Activated CD4-positive, alpha-beta T cell treated with anti-CD3 and anti-CD28 coated beads, Interleukin-2, amount 10 ng/mL, durations not matched to agents 24 days and 14 days (primary cell): ENCODE data around the gene PRIM2. TPM values are rescaled to one million over a fixed set of nuclear protein-coding genes. Genes with fewer than 3 reads are reported as not detected.
"Not testable (repeated sequence)": the region's sequence is repeated elsewhere in the genome, so short reads cannot be mapped to it uniquely, and the experiment has no call there.

Experiments used
- DNase-seq: peaks from one replicate; pipeline ENCODE4 v3.0.0; 2022
- H3K27ac Mint-ChIP-seq: one replicate; pipeline ENCODE4 v1.8.0; 2022; ENCODE audit warnings: mild to moderate bottlenecking, mixed read lengths
- H3K27me3 Mint-ChIP-seq: one replicate; pipeline ENCODE4 v1.8.0; 2022; ENCODE audit warnings: mixed read lengths
- H3K36me3 Mint-ChIP-seq: one replicate; pipeline ENCODE4 v1.8.0; 2022; ENCODE audit warnings: low read depth, mild to moderate bottlenecking, mixed read lengths
- H3K4me1 Mint-ChIP-seq: one replicate; pipeline ENCODE4 v1.8.0; 2021; ENCODE audit warnings: mixed read lengths
- H3K4me3 Mint-ChIP-seq: one replicate; pipeline ENCODE4 v1.8.0; 2022; ENCODE audit warnings: mild to moderate bottlenecking, moderate library complexity, mixed read lengths
- H3K9me3 Mint-ChIP-seq: one replicate; pipeline ENCODE4 v1.8.0; 2021; ENCODE audit warnings: mixed read lengths
- intact Hi-C: fragments of 100-400 bp; cut with micrococcal nuclease; formaldehyde crosslinking; loops from one replicate; pipeline ENCODE4 v1.15.1; 2023
- total RNA-seq: library from RNA; stranded (reverse); gene quantifications from 2 replicates; pipeline ENCODE4 v1.2.3, GENCODE V29; 2022

PRIM2 gene
- total RNA-seq, 1 donor from 2014 or later, result 41.3 TPM

- intact Hi-C loops, H3K4me1 Mint-ChIP-seq, H3K9me3 Mint-ChIP-seq, H3K27me3 Mint-ChIP-seq, H3K36me3 Mint-ChIP-seq, H3K27ac Mint-ChIP-seq, DNase-seq, H3K4me3 Mint-ChIP-seq: not testable (repeated sequence)
These were observed 301.5 kb downstream of the PRIM2 start for GRCh38 chr6:57618959-57619358.

GRCh38 chr6:57631773-57632172 is 314.3 kb downstream of the PRIM2 start:
- H3K36me3 Mint-ChIP-seq, H3K27me3 Mint-ChIP-seq, H3K4me3 Mint-ChIP-seq, H3K4me1 Mint-ChIP-seq, DNase-seq, H3K9me3 Mint-ChIP-seq, intact Hi-C loops, H3K27ac Mint-ChIP-seq: not testable (repeated sequence)

- H3K4me3 Mint-ChIP-seq, intact Hi-C loops, H3K4me1 Mint-ChIP-seq, H3K9me3 Mint-ChIP-seq, H3K36me3 Mint-ChIP-seq, H3K27me3 Mint-ChIP-seq, H3K27ac Mint-ChIP-seq: not testable (repeated sequence)
- peak; percentile 16 for DNase-seq
These were observed 341.1 kb downstream of the PRIM2 start for GRCh38 chr6:57658526-57658925.

- H3K4me1 Mint-ChIP-seq, H3K27ac Mint-ChIP-seq, intact Hi-C loops, H3K27me3 Mint-ChIP-seq, H3K4me3 Mint-ChIP-seq, H3K36me3 Mint-ChIP-seq, H3K9me3 Mint-ChIP-seq: not testable (repeated sequence)
- DNase-seq, result peak; percentile 4
These were observed 342.4 kb downstream of the PRIM2 start for GRCh38 chr6:57659794-57660193.

GRCh38 chr6:57660940-57661339 is 343.5 kb downstream of the PRIM2 start:
- H3K9me3 Mint-ChIP-seq, H3K27me3 Mint-ChIP-seq, intact Hi-C loops, H3K4me1 Mint-ChIP-seq, H3K4me3 Mint-ChIP-seq, H3K27ac Mint-ChIP-seq, H3K36me3 Mint-ChIP-seq: not testable (repeated sequence)
- peak; percentile 12 for DNase-seq

- H3K4me3 Mint-ChIP-seq, H3K36me3 Mint-ChIP-seq, DNase-seq, H3K4me1 Mint-ChIP-seq, intact Hi-C loops, H3K27me3 Mint-ChIP-seq, H3K9me3 Mint-ChIP-seq, H3K27ac Mint-ChIP-seq: not testable (repeated sequence)
These were observed 350.7 kb downstream of the PRIM2 start for GRCh38 chr6:57668108-57668507.

- H3K4me3 Mint-ChIP-seq, H3K36me3 Mint-ChIP-seq, H3K4me1 Mint-ChIP-seq: not testable (repeated sequence)
These were observed 353.8 kb downstream of the PRIM2 start for GRCh38 chr6:57671237-57671636.

GRCh38 chr6:57671937-57672627 is 354.7 kb downstream of the PRIM2 start:
- H3K36me3 Mint-ChIP-seq, intact Hi-C loops, H3K27me3 Mint-ChIP-seq, H3K4me1 Mint-ChIP-seq, DNase-seq, H3K4me3 Mint-ChIP-seq, H3K27ac Mint-ChIP-seq, H3K9me3 Mint-ChIP-seq: not testable (repeated sequence)

More at GRCh38 chr6:57671237-57671636, 353.8 kb downstream of the PRIM2 start:
- H3K9me3 Mint-ChIP-seq, H3K27me3 Mint-ChIP-seq, intact Hi-C loops, H3K27ac Mint-ChIP-seq, DNase-seq: not testable (repeated sequence)

- DNase-seq, H3K4me3 Mint-ChIP-seq, H3K36me3 Mint-ChIP-seq, H3K4me1 Mint-ChIP-seq, H3K27me3 Mint-ChIP-seq, H3K27ac Mint-ChIP-seq, H3K9me3 Mint-ChIP-seq, intact Hi-C loops: not testable (repeated sequence)
These were observed 355.9 kb downstream of the PRIM2 start for GRCh38 chr6:57673281-57673680.

- H3K36me3 Mint-ChIP-seq, intact Hi-C loops, H3K27me3 Mint-ChIP-seq, H3K4me1 Mint-ChIP-seq, DNase-seq, H3K4me3 Mint-ChIP-seq, H3K9me3 Mint-ChIP-seq, H3K27ac Mint-ChIP-seq: not testable (repeated sequence)
These were observed 358.0 kb downstream of the PRIM2 start for GRCh38 chr6:57675386-57675785.

GRCh38 chr6:57696382-57696781 is 379.0 kb downstream of the PRIM2 start:
- intact Hi-C loops, result not testable (repeated sequence)

More at GRCh38 chr6:57696382-57696781, 379.0 kb downstream of the PRIM2 start:
- not testable (repeated sequence) for H3K27me3 Mint-ChIP-seq, H3K4me1 Mint-ChIP-seq, H3K27ac Mint-ChIP-seq, DNase-seq, H3K4me3 Mint-ChIP-seq, H3K36me3 Mint-ChIP-seq, H3K9me3 Mint-ChIP-seq

Other genes with a start within 250 kb of the PRIM2 start
- 58.1 and 61.2 TPM in 2 replicates for gene ZNF451, start 227.4 kb upstream of the PRIM2 start, total RNA-seq
- 13.1 and 13.2 TPM in 2 replicates for gene BAG2, start 145.3 kb upstream of the PRIM2 start, total RNA-seq
- 3.0 and 4.0 TPM in 2 replicates for gene RAB23, start 95.3 kb upstream of the PRIM2 start, total RNA-seq